DMS53 treated with DMSO at 0.1 percent for 48 hours (cell line): ENCODE results near the gene FXYD7.

Experiments
- DNase-seq: peaks from one replicate; lab custom pipeline; 2025; ENCODE audit not compliant: unreplicated experiment; lab: John Stamatoyannopoulos, UW

Gene FXYD7

DNA sequence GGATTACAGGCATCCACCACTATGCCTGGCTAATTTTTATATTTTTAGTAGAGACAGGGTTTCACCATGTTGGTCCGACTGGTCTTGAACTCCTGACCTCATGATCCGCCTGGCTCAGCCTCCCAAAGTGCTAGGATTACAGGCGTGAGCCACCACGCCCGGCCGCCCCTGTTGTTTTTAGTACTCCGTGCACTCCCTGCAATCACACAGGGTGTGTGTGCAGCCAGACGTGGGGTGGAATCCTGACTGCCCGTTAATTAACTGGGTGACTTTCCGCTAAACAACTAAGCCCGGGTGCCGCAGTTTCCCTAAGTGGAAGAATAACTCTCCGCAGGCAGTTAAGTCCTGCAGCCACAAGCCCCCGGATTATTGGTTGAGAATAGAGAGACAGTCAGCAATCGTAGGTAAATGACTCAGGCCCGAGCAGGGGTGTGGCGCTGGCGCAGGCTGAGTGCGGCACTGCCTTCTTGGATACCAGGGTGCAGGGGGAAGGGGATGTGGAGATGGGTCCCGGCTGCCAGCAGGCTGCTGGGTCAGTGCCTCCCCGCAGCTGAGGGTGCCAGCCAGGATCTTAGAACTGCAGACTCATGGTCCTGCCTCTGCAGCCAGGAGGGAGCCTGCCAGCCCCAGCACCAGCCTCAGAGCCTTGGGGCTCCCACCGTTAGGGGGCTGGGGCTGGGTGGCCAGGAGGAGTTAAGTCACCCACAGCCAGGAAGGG, 33.5 kb upstream of the FXYD7 start:
- no peak for DNase-seq

DNA sequence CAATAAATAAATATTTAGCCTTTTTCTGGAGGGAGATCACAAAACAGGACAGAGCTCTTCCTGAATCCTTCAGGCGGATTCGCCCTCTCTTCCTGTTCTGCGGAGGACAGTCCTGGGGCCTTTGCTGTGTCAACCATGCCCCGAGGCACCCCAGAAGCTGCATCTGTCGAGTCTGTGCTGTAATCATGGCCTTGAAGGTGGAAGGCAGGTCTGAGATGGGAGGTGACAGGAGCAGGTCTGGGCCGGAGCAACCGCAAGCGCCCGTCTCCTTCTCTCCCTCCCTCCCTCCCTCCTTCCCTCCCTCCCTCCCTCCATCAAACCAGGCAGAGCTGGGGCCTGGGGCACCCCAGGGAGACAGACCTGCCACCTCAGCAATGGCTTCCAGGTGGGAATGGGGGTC, 32.1 kb upstream of the FXYD7 start:
- no peak for DNase-seq

DNA sequence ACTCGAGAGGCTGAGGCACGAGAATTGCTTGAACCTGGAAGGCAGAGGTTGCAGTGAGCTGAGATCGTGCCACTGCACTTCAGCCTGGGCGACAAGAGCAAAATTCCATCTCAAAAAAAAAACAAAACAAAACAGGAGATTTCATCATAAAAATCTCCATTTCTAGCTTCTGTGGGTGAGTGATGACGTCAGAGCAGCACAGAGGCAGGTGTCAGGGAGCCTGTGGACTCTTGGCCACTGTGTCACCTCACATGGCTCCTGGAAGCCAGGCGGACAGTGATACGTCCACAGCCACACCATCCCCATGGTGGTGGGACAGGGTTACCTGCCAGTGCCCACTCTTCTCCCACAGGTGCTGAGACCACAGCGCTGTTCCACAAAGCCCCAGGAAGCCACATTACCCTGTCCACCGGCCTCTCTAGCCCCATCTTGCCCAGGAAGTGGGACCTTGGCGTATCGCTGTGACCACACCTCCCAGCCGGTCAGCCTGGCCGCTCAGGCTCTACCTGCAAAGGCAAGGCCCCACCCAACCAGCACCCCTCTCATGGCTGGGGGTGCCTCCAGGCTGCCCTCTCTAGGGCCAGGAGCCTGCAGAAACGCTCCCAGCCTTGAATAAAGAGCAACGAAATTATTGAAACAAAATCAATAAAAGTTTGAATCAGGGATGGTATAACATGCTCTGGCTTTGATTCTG, 29.9 kb upstream of the FXYD7 start:
- no peak for DNase-seq

DNA sequence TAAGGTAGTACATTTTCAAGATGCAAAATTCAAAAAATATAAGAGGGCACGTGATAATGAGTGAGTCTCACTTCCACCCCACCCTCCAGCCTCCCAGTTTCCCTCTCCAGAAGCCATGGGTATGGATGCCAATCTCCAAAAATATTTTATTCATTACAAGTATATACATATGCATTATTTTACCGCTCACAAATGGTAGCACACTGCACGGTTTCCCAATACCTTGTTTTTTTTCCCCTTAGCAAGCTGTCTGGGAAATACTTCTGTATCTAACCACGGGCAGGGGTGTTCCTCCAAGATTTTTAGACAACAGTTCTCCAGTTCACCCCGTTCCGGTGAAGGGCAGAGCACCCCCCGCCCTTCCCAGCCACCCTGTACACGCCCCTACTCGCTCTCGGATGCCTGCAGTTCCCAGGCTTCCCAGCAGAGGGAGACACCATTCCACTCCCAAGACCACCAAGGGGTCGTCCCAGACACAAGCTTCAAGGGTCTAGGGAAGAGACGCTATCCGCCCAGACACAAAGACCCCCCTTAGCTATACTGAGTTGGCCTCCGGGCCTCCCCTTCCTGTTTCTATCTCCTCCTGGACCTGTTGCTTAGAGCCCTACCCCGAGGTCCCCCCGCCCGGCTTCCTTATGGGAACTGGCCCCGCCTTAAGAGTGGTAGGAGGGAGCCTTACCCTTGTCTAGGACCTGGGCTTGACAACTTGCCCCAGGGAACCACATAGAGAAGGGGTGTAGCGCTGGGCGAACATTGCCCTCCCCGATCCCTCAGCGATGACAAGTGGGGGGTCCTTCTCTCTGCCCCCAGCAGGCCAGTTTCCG, 28.5 kb upstream of the FXYD7 start:
- peak; percentile 25 for DNase-seq

DNA sequence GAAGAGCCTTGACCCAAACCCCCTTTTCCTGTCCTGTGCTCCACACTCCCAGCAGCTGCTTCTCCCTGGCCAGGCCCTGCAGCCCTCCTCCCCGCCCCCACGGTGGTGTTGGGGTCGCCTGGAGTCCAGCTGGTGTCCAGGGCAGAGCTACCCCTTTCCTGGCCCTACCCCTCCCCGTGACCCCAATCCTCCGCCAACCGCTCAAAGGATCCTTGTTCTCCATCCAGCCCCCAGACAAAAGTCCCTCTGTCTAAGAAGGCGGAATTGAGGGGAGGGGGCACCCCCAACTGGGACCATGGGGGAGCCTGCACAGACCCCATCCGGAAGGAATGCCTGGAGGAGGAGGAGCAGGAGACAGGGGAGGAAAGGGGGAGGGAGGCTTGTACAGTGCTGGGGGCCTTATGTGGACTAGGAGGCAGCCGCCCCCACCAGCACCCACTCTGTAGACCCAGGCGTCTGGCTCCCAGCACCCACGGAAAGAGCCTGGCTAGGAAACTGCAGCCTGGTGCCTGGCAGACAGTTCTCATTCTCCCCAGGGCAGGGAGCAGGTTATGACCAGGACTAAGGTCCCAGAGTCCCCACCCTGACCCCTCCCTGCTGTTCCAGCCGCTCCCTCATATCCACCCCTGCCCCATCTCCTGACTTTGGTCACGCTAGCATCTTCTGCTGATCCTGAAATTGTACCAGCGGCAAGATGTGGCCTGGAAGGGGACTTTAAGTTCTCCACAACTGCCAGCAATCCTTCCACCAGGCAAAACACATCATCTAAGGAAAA, 27.7 kb upstream of the FXYD7 start, which contains the start of gene FXYD3:
TSS of gene FXYD3 (plus strand) at position 647 of the 775 bp plus-strand sequence. CDS start 3,554 bp downstream, outside the sequence.
- DNase-seq, result no peak

DNA sequence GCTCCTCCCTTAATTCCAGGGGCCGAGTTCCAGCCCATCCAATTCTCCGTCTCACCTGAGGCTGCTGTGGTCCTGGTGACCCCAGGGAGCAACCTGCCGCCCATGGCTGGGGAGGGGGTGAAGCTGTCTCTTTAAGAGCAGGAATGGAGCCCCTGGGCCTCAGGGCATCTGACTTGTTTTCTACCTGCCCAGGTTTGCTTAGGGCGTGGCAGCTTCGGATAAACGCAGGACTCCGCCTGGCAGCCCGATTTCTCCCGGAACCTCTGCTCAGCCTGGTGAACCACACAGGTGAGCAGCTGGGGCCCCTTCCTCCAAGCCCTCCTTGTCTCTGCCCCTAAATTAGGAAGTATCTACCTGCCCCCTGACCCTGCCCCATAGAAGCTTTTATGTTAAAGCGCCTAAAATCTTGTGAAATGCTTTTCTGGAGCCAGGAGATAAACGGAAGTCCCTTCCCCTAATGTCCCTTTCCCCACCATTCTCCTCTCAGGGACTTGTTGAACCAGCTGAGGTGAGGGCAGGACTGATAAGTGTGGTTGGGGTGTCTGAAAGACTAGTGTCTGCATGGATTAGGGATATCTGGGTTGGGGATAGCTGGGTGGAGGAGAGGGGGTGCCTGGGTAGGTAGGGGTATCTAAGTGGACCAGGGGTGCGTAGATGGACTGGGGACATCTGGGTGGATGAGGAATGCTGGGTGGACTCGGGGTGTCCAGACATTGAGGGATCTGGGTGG, 26.8 kb upstream of the FXYD7 start:
- DNase-seq, result no peak

DNA sequence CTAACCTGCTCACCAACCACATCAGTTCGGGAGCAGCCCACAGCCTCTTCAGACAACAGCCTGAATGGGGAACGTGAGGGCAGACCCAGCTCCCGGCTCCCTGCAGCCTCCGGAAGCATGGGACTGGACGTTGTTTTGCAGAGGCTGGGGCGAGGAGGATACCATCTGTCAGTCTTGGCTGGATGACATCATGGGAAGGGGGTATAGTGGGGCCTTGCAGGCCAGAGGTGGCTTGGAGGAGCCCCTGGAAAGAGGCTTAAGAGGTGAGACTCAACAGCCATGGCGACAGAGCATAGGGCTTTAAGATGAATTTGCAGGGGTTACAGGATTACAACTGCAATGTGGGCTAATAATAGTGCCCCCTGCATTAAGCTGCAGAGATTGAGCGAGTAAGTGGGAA, 25.9 kb upstream of the FXYD7 start:
- no peak for DNase-seq

DNA sequence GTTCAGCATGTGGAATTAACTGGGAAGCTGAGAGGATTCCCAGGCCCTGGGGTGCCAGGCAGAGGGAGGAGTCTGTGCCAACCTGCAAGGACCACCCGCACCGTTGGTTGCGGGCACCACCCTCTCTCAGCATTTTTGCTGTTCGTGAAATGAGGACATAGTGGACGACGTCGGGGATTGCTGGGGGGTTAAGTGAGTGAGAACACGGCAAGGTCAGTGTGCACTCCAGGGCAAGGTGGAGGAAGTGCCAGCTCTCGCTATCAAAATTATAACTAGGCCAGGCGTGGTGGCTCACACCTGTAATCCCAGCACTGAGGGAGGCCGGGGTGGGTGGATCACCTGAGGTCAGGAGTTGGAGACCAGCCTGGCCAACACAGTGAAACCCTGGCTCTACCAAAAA, 25.3 kb upstream of the FXYD7 start:
- no peak for DNase-seq

DNA sequence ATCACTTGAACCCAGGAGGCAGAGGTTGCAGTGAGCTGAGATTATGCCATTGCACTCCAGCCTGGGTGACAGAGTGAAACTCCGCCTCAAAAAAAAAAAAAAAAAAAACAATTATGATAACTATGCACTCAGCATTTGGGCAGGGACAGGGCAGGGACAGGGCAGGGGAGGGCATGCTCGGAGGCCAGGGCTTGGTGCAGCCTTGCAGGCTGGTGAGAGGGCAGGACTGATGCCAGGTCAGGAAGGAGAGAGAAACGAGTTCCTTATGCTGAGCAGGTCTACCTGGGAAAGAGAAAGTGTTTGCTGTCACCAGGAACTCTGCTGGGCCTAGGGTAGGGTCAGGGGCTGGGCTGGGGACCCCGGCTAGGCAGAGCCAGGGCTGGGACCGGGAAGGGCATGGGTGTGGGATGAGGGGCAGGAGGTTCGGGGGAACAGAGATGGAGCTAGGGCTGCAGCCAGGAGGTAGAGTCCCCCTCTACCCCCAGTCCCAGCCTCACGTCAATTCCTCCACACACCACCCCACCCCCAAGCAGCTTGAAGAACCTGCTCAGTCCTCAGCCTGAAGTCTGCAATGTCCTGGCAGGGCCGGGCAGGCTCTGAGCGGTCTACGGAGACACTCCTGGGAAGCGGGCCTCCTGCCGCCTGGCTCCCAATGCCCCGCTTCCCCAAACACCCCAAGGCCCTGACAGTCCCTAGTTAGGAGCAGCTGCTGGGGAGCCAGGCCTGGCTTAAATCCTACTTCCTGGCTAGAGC, 24.6 kb upstream of the FXYD7 start:
- DNase-seq, result no peak

DNA sequence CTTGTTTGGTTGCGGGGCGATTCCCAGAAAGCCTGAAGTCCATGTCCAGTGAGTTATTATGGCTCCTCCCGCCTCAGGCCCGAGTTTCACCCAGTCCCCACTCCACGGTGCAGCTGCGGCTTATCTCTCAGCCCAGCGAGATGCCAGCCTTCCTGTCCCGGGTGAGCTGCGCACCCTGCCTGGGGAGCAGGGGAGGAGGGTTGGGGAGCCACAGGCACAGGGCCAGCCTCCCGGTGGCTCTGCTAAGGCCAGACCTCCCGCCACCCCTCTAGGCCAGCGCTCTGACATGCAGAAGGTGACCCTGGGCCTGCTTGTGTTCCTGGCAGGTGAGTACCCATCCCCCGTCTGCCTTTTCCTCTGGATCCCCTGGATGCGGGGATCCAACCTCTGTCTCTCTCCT, 24.0 kb upstream of the FXYD7 start:
- DNase-seq, result no peak

DNA sequence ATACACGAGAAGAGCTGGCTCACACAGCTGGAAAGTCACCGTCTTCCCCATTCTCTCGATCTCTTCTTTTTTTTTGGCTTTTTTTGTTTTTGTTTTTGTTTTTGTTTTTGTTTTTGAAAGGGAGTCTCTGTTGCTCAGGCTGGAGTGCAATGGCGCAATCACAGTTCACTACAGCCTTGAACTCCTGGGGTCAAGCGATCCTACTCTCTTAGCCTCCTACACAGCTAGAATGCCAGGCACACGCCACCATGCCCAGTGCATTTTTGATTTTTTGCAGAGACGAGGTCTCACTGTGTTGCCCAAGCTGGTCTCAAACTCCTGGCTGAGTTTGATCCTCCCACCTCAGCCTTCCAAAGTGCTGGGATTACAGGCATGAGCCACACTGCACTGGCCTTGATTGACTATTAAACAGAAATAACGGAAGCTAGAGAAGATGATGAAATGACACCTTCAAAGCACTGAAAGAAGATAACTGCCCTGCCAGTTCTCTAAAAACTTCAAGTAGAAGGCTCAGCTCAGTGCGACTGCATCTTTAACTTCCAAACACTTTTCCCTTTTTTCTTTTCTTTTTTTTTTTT, 23.4 kb upstream of the FXYD7 start:
- no peak for DNase-seq

DNA sequence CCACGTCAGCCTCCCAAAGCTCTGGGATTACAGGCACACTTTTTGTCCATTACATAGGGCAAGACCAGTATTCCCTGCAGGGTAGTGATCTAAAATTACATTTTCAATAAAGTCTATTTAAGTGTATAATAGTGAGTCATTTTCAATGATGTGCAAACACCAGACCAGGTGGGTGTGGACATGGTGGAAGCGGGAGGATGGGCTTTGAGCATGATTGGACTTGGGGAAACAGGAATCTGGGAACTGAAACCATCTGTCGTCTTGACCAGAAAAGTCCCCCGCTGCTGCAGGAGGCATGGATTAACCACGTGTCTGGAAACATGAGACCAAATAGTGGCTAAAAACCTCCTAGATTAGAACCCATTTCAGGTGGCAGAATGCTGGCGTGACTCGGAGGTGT, 22.6 kb upstream of the FXYD7 start:
- DNase-seq, result peak; percentile 74

DNA sequence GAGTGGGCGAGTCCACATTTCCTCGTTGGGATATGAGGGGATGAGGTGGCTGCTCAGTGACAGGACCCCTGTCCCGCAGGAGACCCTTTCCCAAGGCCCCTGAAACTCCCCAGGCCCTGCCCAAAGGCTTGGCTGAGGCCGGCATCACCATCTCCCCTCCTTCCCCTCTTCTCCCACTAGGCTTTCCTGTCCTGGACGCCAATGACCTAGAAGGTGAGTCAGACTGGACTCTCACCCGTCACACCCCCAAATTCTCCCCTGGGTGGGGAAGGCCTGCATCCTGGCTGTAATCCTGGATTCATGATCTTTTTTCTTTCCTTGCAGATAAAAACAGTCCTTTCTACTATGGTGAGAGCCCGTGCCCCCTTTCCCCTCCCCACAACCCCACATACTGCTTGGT, 22.2 kb upstream of the FXYD7 start:
- no peak for DNase-seq

DNA sequence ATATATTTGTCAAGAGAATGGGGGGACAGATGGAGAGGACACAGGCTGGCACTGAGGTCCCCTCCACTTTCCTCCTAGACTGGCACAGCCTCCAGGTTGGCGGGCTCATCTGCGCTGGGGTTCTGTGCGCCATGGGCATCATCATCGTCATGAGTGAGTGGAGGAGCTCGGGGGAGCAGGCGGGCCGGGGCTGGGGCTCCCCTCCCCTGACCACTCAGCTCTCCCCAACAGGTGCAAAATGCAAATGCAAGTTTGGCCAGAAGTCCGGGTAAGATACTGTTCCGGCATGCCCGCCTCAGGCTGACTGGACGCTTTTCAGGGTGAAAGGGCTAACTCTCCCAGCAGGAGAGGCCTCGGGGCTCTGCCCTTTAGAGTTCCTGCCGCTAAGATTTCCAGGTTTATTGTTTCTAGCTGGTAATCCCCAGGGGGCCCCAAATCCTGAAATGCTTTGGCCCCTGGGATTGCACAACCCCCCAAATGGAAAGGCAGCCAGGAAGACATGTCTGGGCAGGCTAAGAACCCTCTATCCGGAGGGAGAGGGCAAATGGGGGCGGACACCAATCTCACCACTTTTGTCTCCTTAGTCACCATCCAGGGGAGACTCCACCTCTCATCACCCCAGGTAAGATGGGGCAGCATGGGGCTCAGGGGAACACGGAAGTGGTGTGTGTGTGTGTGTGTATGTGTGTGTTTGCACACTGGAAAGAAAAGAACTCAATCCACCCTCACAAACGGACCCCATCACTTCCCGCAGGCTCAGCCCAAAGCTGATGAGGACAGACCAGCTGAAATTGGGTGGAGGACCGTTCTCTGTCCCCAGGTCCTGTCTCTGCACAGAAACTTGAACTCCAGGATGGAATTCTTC, 20.1 kb upstream of the FXYD7 start:
- no peak for DNase-seq

DNA sequence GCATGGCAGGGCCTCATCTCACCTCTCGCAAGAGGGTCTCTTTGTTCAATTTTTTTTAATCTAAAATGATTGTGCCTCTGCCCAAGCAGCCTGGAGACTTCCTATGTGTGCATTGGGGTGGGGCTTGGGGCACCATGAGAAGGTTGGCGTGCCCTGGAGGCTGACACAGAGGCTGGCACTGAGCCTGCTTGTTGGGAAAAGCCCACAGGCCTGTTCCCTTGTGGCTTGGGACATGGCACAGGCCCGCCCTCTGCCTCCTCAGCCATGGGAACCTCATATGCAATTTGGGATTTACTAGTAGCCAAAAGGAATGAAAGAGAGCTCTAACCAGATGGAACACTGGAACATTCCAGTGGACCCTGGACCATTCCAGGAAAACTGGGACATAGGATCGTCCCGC, 19.5 kb upstream of the FXYD7 start:
- DNase-seq, result no peak

DNA sequence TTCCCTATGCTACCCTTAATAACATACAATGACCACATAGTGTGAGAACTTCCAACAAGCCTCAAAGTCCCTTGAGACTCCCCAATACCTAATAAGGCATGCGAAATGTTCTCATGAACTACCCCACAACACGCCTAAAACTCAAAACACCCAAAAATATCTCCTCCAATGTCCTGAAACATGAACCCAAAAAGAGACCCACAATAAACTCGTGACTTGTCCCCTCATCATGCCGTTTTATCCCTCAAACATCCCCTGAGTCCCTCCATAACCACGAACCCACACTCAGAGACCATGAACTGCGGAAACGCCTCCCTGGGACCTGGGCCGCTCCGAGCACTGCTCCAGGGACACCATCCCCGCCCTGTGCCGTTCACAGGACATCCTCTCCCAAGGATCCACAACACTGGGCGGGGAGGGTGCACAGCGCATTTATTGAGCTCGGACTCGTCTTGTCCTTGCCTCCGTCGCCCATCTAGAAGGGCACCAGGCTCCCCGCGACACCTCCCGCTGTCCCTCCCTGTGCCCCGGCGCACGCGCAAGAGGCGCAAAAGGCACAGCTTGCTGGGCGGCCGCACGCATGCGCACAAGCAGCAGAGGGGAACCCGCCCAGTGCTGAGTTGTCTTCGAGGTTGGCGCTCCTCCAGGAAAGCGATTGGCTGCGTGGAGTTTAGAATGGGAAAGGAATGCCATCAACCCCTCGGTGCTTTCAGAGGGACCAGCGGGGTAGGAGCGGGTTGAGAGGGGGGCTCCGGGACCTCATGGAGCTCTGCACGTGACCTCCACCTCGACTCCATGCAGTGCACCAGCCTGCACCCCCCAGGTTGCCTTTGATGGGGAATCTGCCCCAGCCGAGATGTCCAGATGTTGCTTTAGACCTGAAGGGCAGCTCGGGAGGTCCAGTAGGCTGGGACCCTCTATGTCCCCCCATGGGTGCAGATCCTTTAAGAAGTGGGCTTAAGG, 18.7 kb upstream of the FXYD7 start:
- peak; percentile 87 for DNase-seq

DNA sequence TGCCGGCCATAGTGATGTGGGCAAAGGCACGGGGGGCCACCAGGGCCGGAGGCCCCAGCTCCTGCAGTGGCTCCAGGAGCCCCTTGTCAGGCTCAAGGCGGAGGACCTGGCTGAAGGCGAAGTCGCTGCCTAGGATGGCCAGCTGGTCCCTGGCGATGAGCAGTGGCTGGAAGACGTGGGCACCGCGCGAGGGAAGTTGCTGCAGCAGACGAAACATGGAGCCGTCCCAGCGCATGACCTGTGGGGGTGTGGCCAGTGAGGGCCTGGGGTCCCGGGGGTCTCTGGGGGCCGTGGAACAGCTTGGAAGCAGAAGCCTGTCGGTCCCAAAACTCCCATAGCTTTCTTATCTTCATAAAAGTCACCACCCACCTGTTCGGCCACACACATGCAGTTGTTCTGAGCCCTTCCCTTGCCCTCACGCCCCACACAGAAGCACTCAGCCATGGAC, 17.8 kb upstream of the FXYD7 start:
- DNase-seq, result no peak
